ENCODE data around the gene ZNF366. TPM values are rescaled to one million over a fixed set of nuclear protein-coding genes. Genes with fewer than 3 reads are reported as not detected.

ZNF366 gene
- total and polyA plus RNA-seq, 2 of the 13 experiments (the other 11 are each of a cell fraction or from before 2014, with no cell fraction given), result not detected

GRCh38 chr5:72472666-72473422 lies 34.4 kb downstream of the ZNF366 start:
- Histone ChIP-seq H3K27me3 (ENCODE audit: control insufficient read depth in 1 of 2, insufficient read depth in 2 of 2, low read length in 2 of 2) (peaks cover 0 to 9% of the 10 kb centered on the region in 2 experiments; a peak in 1 of 5 replicates), H3K36me3 (replicated peaks in 1 of 2; ENCODE audit: control insufficient read depth in 1 of 2, insufficient read depth in 2 of 2, low read length in 2 of 2) (no peaks in the 10 kb centered on the region), H3K9me3 (ENCODE audit: low read length) (no peaks in the 10 kb centered on the region), H3K9ac (ENCODE audit: insufficient read depth, low read depth, low read length) (no peak overlapping the region), H3K27ac (ENCODE audit: extremely low read length, insufficient read depth, low read length) (no peak overlapping the region), H3K79me2 (ENCODE audit: insufficient read depth, low read length) (no peaks in the 10 kb centered on the region), H3K4me2 (ENCODE audit: low read depth, low read length) (no peak overlapping the region), H3K4me1 (ENCODE audit: insufficient read depth, low read length) (no peaks in the 10 kb centered on the region), H3K4me3 (replicated peaks in 1 of 3; ENCODE audit: insufficient read depth in 1 of 3, low read depth in 2 of 3, low read length in 3 of 3) (no peak overlapping the region), H2AFZ (ENCODE audit: low read length) (no peak overlapping the region), H4K20me1 (ENCODE audit: insufficient read depth, low read length) (no peaks in the 10 kb centered on the region)
- intact Hi-C loops (cut with micrococcal nuclease; ENCODE audit: unreplicated experiment), result no loop called here
- DNase-seq (ENCODE audit: low spot score), result no peak
- in situ Hi-C loops (cut with HindIII; ENCODE audit: extremely low pct_ligation_motif_present, low pct_unique_long_range_greater_than_20kb), result no loop called here
- ChIA-PET CTCF (ENCODE audit: low intra/inter-chr PET ratio, low total read pairs) (no interaction called here), POLR2A (no interaction called here)
- no peak for FAIRE-seq
- 10% methylated on average over 6 of the region's 6 CpGs for WGBS (ENCODE audit: low lambda C conversion rate)
- BruUV-seq (replicated peaks), result no TSS peak
- no peak for ATAC-seq
- no peak for TF ChIP-seq BATF2 (CRISPR knock-in tag; IDR thresholded peaks at IDR 0.05)
- TF ChIP-seq MLXIP (CRISPR knock-in tag; IDR thresholded peaks at IDR 0.05; ENCODE audit: borderline replicate concordance), result no peak
- TF ChIP-seq, protein P1, sequence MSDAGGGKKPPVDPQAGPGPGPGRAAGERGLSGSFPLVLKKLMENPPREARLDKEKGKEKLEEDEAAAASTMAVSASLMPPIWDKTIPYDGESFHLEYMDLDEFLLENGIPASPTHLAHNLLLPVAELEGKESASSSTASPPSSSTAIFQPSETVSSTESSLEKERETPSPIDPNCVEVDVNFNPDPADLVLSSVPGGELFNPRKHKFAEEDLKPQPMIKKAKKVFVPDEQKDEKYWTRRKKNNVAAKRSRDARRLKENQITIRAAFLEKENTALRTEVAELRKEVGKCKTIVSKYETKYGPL (CRISPR knock-in tag; IDR thresholded peaks at IDR 0.05), result no peak
- no peak for TF ChIP-seq ZNF235 (CRISPR knock-in tag; IDR thresholded peaks at IDR 0.05; ENCODE audit: borderline replicate concordance)
- TF ChIP-seq ZNF703 (CRISPR knock-in tag; IDR thresholded peaks at IDR 0.05; ENCODE audit: borderline replicate concordance), result no peak
- no peak for TF ChIP-seq SOX13 (IDR thresholded peaks at IDR 0.05)
- TF ChIP-seq SOX13 (CRISPR knock-in tag; conservative IDR thresholded peaks at IDR 0.05 in 1 of 2, IDR thresholded peaks at IDR 0.05 in 1 of 2), result no peak
- no peak for TF ChIP-seq KLF11 (CRISPR knock-in tag; IDR thresholded peaks at IDR 0.05)
- TF ChIP-seq GFI1 (CRISPR knock-in tag; IDR thresholded peaks at IDR 0.05; ENCODE audit: borderline replicate concordance), result no peak
- no peak for TF ChIP-seq SMAD1 (CRISPR knock-in tag; IDR thresholded peaks at IDR 0.05; ENCODE audit: borderline replicate concordance, low read depth)
- no peak for TF ChIP-seq ZNF512B (CRISPR knock-in tag; IDR thresholded peaks at IDR 0.05; ENCODE audit: borderline replicate concordance)
- TF ChIP-seq ZNF558 (CRISPR knock-in tag; IDR thresholded peaks at IDR 0.05; ENCODE audit: borderline replicate concordance), result no peak
- no peak for TF ChIP-seq TCF12 (IDR thresholded peaks at IDR 0.05)
- TF ChIP-seq TCF12 (CRISPR knock-in tag; IDR thresholded peaks at IDR 0.05), result no peak
- no peak for TF ChIP-seq TBP (CRISPR knock-in tag; IDR thresholded peaks at IDR 0.05)

Data from HepG2 (cell line).